HepG2 (cell line): ENCODE measurements around the gene GALNT1. TPM values are rescaled to one million over a fixed set of nuclear protein-coding genes. Genes with fewer than 3 reads are reported as not detected.
A peak's percentile ranks its signal among the peaks of the same experiment; 100 is the strongest.

Experiments used
- EHMT2 ChIP-seq: fragments of 200-600 bp; sonication (generic); IDR thresholded peaks from 2 replicates; pipeline ENCODE4 v1.7.0; 2017; ENCODE audit warnings: antibody characterized with exemption, low read depth, low read length, borderline replicate concordance
- ELF3 ChIP-seq: IDR thresholded peaks from 2 replicates; pipeline ENCODE4 v1.6.1; 2016; ENCODE audit warnings: missing genetic modification reagents, missing compliant biosample characterization
- MBNL3 ChIP-seq: fragments of 250-450 bp; sonication (Bioruptor Pico); conservative IDR thresholded peaks from 2 replicates; pipeline ENCODE4 v1.8.0; 2022; ENCODE audit warnings: mild to moderate bottlenecking, inconsistent platforms
- PRDM15 ChIP-seq: sonication (generic); formaldehyde crosslinking; IDR thresholded peaks from 2 replicates; pipeline ENCODE4 v1.4.0; 2020; ENCODE audit warnings: missing genetic modification reagents
- ZNF687 ChIP-seq: sonication (generic); formaldehyde crosslinking; IDR thresholded peaks from 2 replicates; pipeline ENCODE4 v1.5.1; 2020; ENCODE audit warnings: mild to moderate bottlenecking, missing genetic modification reagents, moderate library complexity
- polyA plus RNA-seq, 8 experiments: library from polyadenylated mRNA; depleted of rRNA in 3 of 8; stranded (reverse) in 7 of 8; unstranded in 1 of 8; fragments of >200 nt; fragmentation: Illumina TruSeq in 4 of 8; extraction: Trizol in 4 of 8; gene quantifications; 2 replicates each; pipeline versions ENCODE4 v1.2.1 to v1.2.3, GENCODE V29; 2011 to 2016; ENCODE audit warnings: low read depth in 4 of 8, missing spikeins in 1 of 8, mixed read lengths in 1 of 8; ENCODE audit not compliant: insufficient read depth in 1 of 8
- total RNA-seq, 5 experiments: library from RNA; depleted of rRNA; stranded (reverse); fragments of >200 nt; fragmentation: Illumina TruSeq; extraction: Trizol; gene quantifications; 2 replicates each; pipeline ENCODE4 v1.2.3, GENCODE V29; 2016; ENCODE audit warnings: low read depth in 1 of 5

GALNT1 gene
- total and polyA plus RNA-seq, 2 of the 13 experiments (the other 11 are each of a cell fraction or from before 2014, with no cell fraction given) = 41.1 to 100 TPM

- TF ChIP-seq PRDM15 (CRISPR knock-in tag) = no peak
- no peak for TF ChIP-seq MBNL3
- peak; percentile 53 for TF ChIP-seq ZNF687 (CRISPR knock-in tag)
- no peak for TF ChIP-seq EHMT2
- no peak for TF ChIP-seq ELF3 (CRISPR knock-in tag)
- TF ChIP-seq, all 625 proteins: peak for 10
Observed at GRCh38 chr18:35581898-35582641, 530 bp downstream of the GALNT1 start (continued).
